Neural crest cell (in vitro differentiated cells): ENCODE measurements around the gene KRTAP4-3. TPM values are rescaled to one million over a fixed set of nuclear protein-coding genes. Genes with fewer than 3 reads are reported as not detected.
"Not testable (repeated sequence)": the region's sequence is repeated elsewhere in the genome, so short reads cannot be mapped to it uniquely, and the experiment has no call there.

Experiments used
- DNase-seq: peaks from one replicate; pipeline ENCODE4 v3.0.0; 2021; ENCODE audit warnings: low read depth, mixed read lengths, low spot score
- H3K27ac Mint-ChIP-seq: one replicate; pipeline ENCODE4 v1.8.0; 2021; ENCODE audit warnings: mild to moderate bottlenecking, mixed read lengths; ENCODE audit not compliant: unreplicated experiment
- H3K27me3 Mint-ChIP-seq: 2 replicates; pipeline ENCODE4 v1.8.0; 2021; ENCODE audit warnings: low read depth, mild to moderate bottlenecking, mixed read lengths
- H3K36me3 Mint-ChIP-seq: 2 replicates; pipeline ENCODE4 v1.8.0; 2021; ENCODE audit warnings: low read depth, mild to moderate bottlenecking, mixed read lengths
- H3K4me1 Mint-ChIP-seq: 2 replicates; pipeline ENCODE4 v1.8.0; 2021; ENCODE audit warnings: mixed read lengths
- H3K4me3 Mint-ChIP-seq: one replicate; pipeline ENCODE4 v1.8.0; 2021; ENCODE audit warnings: mild to moderate bottlenecking, mixed read lengths
- H3K9me3 Mint-ChIP-seq: 2 replicates; pipeline ENCODE4 v1.8.0; 2021; ENCODE audit warnings: mixed read lengths
- total RNA-seq: library from RNA; stranded (reverse); gene quantifications from 2 replicates; pipeline ENCODE4 v1.2.1, GENCODE V29; 2021
- TF ChIP-seq, protein P1 (sequence below): fragments of 200-600 bp; sonication (generic); conservative IDR thresholded peaks from 2 replicates; pipeline ENCODE4 v1.5.0; 2021; ENCODE audit warnings: antibody characterized with exemption, mild to moderate bottlenecking

The KRTAP4-3 gene
- total RNA-seq, 1 donor from 2014 or later = not detected

DNA sequence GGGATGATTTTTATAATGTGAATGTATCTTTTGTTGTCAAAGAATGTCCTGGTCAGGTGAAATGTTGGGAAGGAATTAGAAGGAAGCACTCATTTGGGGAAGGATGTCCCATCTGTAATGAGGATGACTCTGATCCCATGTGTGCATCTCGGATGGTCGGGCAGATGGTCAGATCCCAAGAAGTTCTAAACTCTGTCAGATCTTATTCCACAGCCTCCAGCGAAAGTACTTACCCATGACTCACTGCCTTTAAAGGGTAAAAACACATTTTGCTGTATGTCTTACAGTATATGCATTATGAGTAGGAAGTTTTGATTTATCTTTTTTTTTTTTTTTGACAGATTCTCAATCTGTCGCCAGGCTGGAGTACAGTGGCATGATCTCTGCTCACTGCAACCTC, 49.3 kb downstream of the KRTAP4-3 start:
- DNase-seq = no peak
- TF ChIP-seq, protein P1, sequence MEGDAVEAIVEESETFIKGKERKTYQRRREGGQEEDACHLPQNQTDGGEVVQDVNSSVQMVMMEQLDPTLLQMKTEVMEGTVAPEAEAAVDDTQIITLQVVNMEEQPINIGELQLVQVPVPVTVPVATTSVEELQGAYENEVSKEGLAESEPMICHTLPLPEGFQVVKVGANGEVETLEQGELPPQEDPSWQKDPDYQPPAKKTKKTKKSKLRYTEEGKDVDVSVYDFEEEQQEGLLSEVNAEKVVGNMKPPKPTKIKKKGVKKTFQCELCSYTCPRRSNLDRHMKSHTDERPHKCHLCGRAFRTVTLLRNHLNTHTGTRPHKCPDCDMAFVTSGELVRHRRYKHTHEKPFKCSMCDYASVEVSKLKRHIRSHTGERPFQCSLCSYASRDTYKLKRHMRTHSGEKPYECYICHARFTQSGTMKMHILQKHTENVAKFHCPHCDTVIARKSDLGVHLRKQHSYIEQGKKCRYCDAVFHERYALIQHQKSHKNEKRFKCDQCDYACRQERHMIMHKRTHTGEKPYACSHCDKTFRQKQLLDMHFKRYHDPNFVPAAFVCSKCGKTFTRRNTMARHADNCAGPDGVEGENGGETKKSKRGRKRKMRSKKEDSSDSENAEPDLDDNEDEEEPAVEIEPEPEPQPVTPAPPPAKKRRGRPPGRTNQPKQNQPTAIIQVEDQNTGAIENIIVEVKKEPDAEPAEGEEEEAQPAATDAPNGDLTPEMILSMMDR = no peak
- no peak overlapping the region for H3K27ac Mint-ChIP-seq
- H3K4me1 Mint-ChIP-seq = no peaks in the 10 kb centered on the region
- no peaks in the 10 kb centered on the region for H3K9me3 Mint-ChIP-seq
- no peaks in the 10 kb centered on the region for H3K36me3 Mint-ChIP-seq
- H3K4me3 Mint-ChIP-seq = no peak overlapping the region
- H3K27me3 Mint-ChIP-seq = peaks cover 40% of the 10 kb centered on the region

DNA sequence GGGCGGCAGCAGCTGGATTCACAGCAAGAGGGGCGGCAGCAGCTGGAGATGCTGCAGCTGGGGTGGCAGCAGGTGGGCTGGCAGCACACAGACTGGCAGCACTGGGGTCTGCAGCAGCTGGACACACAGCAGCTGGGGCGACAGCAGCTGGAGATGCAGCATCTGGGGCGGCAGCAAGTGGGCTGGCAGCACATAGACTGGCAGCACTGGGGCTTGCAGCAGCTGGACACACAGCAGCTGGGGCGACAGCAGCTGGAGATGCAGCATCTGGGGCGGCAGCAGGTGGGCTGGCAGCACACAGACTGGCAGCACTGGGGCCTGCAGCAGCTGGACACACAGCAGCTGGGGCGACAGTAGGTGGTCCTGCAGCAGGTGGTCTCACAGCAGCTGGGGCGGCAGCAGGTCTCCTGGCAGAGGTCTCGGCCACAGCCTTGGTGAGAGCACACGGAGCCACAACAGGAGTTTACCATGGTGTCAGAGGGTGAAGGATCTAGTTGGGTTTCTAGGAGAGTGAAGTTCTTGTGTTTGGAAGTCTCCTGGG, 50.1 kb downstream of the KRTAP4-3 start, which contains the start of gene KRTAP4-11:
KRTAP4-11 (minus strand) TSS at position 528 of the 541 bp plus-strand sequence; CDS start at position 470, 58 bp downstream.
- not testable (repeated sequence) for H3K9me3 Mint-ChIP-seq, H3K27ac Mint-ChIP-seq, H3K4me3 Mint-ChIP-seq, DNase-seq, H3K4me1 Mint-ChIP-seq, H3K36me3 Mint-ChIP-seq
- peaks cover 35% of the 10 kb centered on the region for H3K27me3 Mint-ChIP-seq

Other genes starting within 250 kb of the KRTAP4-3 start
- not detected in 2 replicates for gene KRT23, start 230.6 kb downstream of the KRTAP4-3 start, total RNA-seq
- not detected in 2 replicates for gene KRT39, start 201.3 kb downstream of the KRTAP4-3 start, total RNA-seq
- not detected in 2 replicates for gene KRT40, start 183.9 kb downstream of the KRTAP4-3 start, total RNA-seq
- gene KRTAP3-3, start 174.1 kb downstream of the KRTAP4-3 start, total RNA-seq = not detected in 2 replicates
- not detected in 2 replicates for gene KRTAP3-2, start 168.3 kb downstream of the KRTAP4-3 start, total RNA-seq
- gene KRTAP3-1, start 159.1 kb downstream of the KRTAP4-3 start, total RNA-seq = not detected in 2 replicates
- not detected in 2 replicates for gene KRTAP1-5, start 141.0 kb downstream of the KRTAP4-3 start, total RNA-seq
- not detected in 2 replicates for gene KRTAP1-4, start 138.0 kb downstream of the KRTAP4-3 start, total RNA-seq
- gene KRTAP1-3, start 133.3 kb downstream of the KRTAP4-3 start, total RNA-seq = not detected in 2 replicates
- not detected in 2 replicates for gene KRTAP1-1, start 126.8 kb downstream of the KRTAP4-3 start, total RNA-seq
- gene KRTAP2-1, start 120.9 kb downstream of the KRTAP4-3 start, total RNA-seq = not detected in 2 replicates
- not detected in 2 replicates for gene KRTAP2-2, start 113.0 kb downstream of the KRTAP4-3 start, total RNA-seq
- not detected in 2 replicates for gene KRTAP2-3, start 108.1 kb downstream of the KRTAP4-3 start, total RNA-seq
- gene KRTAP2-4, start 102.3 kb downstream of the KRTAP4-3 start, total RNA-seq = not detected in 2 replicates
- not detected in 2 replicates for gene KRTAP4-7, start 84.1 kb downstream of the KRTAP4-3 start, total RNA-seq
- gene KRTAP4-8, start 70.1 kb downstream of the KRTAP4-3 start, total RNA-seq = not detected in 2 replicates
- gene KRTAP4-16, start 66.0 kb downstream of the KRTAP4-3 start, total RNA-seq = not detected in 2 replicates
- not detected in 2 replicates for gene KRTAP4-9, start 62.8 kb downstream of the KRTAP4-3 start, total RNA-seq
- gene KRTAP4-11, start 49.8 kb downstream of the KRTAP4-3 start, total RNA-seq = not detected in 2 replicates
- gene KRTAP4-12, start 44.0 kb downstream of the KRTAP4-3 start, total RNA-seq = not detected in 2 replicates
- gene KRTAP4-6, start 27.7 kb downstream of the KRTAP4-3 start, total RNA-seq = not detected in 2 replicates
- not detected in 2 replicates for gene KRTAP4-5, start 18.4 kb downstream of the KRTAP4-3 start, total RNA-seq
- gene KRTAP4-4, start 7.5 kb downstream of the KRTAP4-3 start, total RNA-seq = not detected in 2 replicates
- not detected in 2 replicates for gene KRTAP4-2, start 10.0 kb upstream of the KRTAP4-3 start, total RNA-seq
- gene KRTAP4-1, start 16.7 kb upstream of the KRTAP4-3 start, total RNA-seq = not detected in 2 replicates
- not detected in 2 replicates for gene KRTAP9-1, start 21.7 kb upstream of the KRTAP4-3 start, total RNA-seq
- gene KRTAP9-2, start 58.4 kb upstream of the KRTAP4-3 start, total RNA-seq = not detected in 2 replicates
- not detected in 2 replicates for gene KRTAP9-3, start 64.2 kb upstream of the KRTAP4-3 start, total RNA-seq
- gene KRTAP9-8, start 69.8 kb upstream of the KRTAP4-3 start, total RNA-seq = not detected in 2 replicates
- gene KRTAP9-4, start 81.5 kb upstream of the KRTAP4-3 start, total RNA-seq = not detected in 2 replicates
- not detected in 2 replicates for gene KRTAP9-9, start 87.2 kb upstream of the KRTAP4-3 start, total RNA-seq
- gene KRTAP9-6, start 97.2 kb upstream of the KRTAP4-3 start, total RNA-seq = not detected in 2 replicates
- not detected in 2 replicates for gene KRTAP9-7, start 107.5 kb upstream of the KRTAP4-3 start, total RNA-seq
- gene KRTAP29-1, start 134.6 kb upstream of the KRTAP4-3 start, total RNA-seq = not detected in 2 replicates
- not detected in 2 replicates for gene KRTAP16-1, start 141.1 kb upstream of the KRTAP4-3 start, total RNA-seq
- not detected in 2 replicates for gene KRTAP17-1, start 147.5 kb upstream of the KRTAP4-3 start, total RNA-seq
- not detected in 2 replicates for gene KRT33A, start 182.6 kb upstream of the KRTAP4-3 start, total RNA-seq
- gene KRT33B, start 201.6 kb upstream of the KRTAP4-3 start, total RNA-seq = not detected in 2 replicates
- not detected in 2 replicates for gene KRT34, start 214.1 kb upstream of the KRTAP4-3 start, total RNA-seq
- gene KRT31, start 229.4 kb upstream of the KRTAP4-3 start, total RNA-seq = not detected in 2 replicates